ENCODE measurements around the gene PEX13. TPM values are rescaled to one million over a fixed set of nuclear protein-coding genes. Genes with fewer than 3 reads are reported as not detected.
A peak's percentile ranks its signal among the peaks of the same experiment; 100 is the strongest.

PEX13 gene
- total and polyA plus RNA-seq, 10 of the 15 experiments (the other 5 are each of a cell fraction or from before 2014, with no cell fraction given) = 2.6 to 27.6 (median 17.8) TPM

- TF ChIP-seq NR2C2 (IDR thresholded peaks at IDR 0.05; ENCODE audit: borderline replicate concordance, control insufficient read depth, insufficient read length, low read depth) = no peak
- TF ChIP-seq, protein P1, sequence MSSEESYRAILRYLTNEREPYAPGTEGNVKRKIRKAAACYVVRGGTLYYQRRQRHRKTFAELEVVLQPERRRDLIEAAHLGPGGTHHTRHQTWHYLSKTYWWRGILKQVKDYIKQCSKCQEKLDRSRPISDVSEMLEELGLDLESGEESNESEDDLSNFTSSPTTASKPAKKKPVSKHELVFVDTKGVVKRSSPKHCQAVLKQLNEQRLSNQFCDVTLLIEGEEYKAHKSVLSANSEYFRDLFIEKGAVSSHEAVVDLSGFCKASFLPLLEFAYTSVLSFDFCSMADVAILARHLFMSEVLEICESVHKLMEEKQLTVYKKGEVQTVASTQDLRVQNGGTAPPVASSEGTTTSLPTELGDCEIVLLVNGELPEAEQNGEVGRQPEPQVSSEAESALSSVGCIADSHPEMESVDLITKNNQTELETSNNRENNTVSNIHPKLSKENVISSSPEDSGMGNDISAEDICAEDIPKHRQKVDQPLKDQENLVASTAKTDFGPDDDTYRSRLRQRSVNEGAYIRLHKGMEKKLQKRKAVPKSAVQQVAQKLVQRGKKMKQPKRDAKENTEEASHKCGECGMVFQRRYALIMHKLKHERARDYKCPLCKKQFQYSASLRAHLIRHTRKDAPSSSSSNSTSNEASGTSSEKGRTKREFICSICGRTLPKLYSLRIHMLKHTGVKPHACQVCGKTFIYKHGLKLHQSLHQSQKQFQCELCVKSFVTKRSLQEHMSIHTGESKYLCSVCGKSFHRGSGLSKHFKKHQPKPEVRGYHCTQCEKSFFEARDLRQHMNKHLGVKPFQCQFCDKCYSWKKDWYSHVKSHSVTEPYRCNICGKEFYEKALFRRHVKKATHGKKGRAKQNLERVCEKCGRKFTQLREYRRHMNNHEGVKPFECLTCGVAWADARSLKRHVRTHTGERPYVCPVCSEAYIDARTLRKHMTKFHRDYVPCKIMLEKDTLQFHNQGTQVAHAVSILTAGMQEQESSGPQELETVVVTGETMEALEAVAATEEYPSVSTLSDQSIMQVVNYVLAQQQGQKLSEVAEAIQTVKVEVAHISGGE (CRISPR knock-in tag; IDR thresholded peaks at IDR 0.05) = peak; percentile 96
- TF ChIP-seq EED (IDR thresholded peaks at IDR 0.05; ENCODE audit: low read depth) = no peak
- TF ChIP-seq, protein P2, sequence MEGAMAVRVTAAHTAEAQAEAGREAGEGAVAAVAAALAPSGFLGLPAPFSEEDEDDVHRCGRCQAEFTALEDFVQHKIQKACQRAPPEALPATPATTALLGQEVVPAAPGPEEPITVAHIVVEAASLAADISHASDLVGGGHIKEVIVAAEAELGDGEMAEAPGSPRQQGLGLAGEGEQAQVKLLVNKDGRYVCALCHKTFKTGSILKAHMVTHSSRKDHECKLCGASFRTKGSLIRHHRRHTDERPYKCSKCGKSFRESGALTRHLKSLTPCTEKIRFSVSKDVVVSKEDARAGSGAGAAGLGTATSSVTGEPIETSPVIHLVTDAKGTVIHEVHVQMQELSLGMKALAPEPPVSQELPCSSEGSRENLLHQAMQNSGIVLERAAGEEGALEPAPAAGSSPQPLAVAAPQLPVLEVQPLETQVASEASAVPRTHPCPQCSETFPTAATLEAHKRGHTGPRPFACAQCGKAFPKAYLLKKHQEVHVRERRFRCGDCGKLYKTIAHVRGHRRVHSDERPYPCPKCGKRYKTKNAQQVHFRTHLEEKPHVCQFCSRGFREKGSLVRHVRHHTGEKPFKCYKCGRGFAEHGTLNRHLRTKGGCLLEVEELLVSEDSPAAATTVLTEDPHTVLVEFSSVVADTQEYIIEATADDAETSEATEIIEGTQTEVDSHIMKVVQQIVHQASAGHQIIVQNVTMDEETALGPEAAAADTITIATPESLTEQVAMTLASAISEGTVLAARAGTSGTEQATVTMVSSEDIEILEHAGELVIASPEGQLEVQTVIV (IDR thresholded peaks at IDR 0.05; ENCODE audit: borderline replicate concordance, partially characterized antibody) = peak; percentile 83
- TF ChIP-seq SMAD1 (IDR thresholded peaks at IDR 0.05; ENCODE audit: low read depth, partially characterized antibody) = peak; percentile 66
- TF ChIP-seq POLR2AphosphoS5 (IDR thresholded peaks at IDR 0.05; ENCODE audit: low read length) = peak; percentile 67
- no peak for TF ChIP-seq BRCA1 (IDR thresholded peaks at IDR 0.05; ENCODE audit: low read depth, low read length)
- no peak for TF ChIP-seq IRF5 (IDR thresholded peaks at IDR 0.05; ENCODE audit: borderline replicate concordance)
- TF ChIP-seq NFIC (IDR thresholded peaks at IDR 0.05; ENCODE audit: low read depth, low read length) = peak; percentile 70; the same call in 1 of the 2 replicates
- TF ChIP-seq, protein P3, sequence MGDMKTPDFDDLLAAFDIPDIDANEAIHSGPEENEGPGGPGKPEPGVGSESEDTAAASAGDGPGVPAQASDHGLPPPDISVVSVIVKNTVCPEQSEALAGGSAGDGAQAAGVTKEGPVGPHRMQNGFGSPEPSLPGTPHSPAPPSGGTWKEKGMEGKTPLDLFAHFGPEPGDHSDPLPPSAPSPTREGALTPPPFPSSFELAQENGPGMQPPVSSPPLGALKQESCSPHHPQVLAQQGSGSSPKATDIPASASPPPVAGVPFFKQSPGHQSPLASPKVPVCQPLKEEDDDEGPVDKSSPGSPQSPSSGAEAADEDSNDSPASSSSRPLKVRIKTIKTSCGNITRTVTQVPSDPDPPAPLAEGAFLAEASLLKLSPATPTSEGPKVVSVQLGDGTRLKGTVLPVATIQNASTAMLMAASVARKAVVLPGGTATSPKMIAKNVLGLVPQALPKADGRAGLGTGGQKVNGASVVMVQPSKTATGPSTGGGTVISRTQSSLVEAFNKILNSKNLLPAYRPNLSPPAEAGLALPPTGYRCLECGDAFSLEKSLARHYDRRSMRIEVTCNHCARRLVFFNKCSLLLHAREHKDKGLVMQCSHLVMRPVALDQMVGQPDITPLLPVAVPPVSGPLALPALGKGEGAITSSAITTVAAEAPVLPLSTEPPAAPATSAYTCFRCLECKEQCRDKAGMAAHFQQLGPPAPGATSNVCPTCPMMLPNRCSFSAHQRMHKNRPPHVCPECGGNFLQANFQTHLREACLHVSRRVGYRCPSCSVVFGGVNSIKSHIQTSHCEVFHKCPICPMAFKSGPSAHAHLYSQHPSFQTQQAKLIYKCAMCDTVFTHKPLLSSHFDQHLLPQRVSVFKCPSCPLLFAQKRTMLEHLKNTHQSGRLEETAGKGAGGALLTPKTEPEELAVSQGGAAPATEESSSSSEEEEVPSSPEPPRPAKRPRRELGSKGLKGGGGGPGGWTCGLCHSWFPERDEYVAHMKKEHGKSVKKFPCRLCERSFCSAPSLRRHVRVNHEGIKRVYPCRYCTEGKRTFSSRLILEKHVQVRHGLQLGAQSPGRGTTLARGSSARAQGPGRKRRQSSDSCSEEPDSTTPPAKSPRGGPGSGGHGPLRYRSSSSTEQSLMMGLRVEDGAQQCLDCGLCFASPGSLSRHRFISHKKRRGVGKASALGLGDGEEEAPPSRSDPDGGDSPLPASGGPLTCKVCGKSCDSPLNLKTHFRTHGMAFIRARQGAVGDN (IDR thresholded peaks at IDR 0.05) = 0 out of 2 replicates have a peak, but pooled peaks have one; percentile 37
- TF ChIP-seq RUNX3 (IDR thresholded peaks at IDR 0.05; ENCODE audit: low read length) = peak; percentile 76; the same call in 1 of the 2 replicates
- peak; percentile 59; the same call in 1 of the 2 replicates for TF ChIP-seq ESRRA (IDR thresholded peaks at IDR 0.05; ENCODE audit: low read length)
- no peak for TF ChIP-seq CEBPB (IDR thresholded peaks at IDR 0.05; ENCODE audit: borderline replicate concordance in 1 of 2, low read depth in 2 of 2, low read length in 2 of 2)
- TF ChIP-seq SMAD5 (IDR thresholded peaks at IDR 0.05; ENCODE audit: low read depth) = peak; percentile 51; the same call in 1 of the 2 replicates
- TF ChIP-seq PML (IDR thresholded peaks at IDR 0.05; ENCODE audit: low read length) = peak; percentile 50
- TF ChIP-seq POLR2A (IDR thresholded peaks at IDR 0.05; ENCODE audit: low read depth, low read length) = 0 out of 2 replicates have a peak, but pooled peaks have one; percentile 21
- no peak for TF ChIP-seq SMC3 (IDR thresholded peaks at IDR 0.05; ENCODE audit: borderline replicate concordance, low read length)
- no peak for TF ChIP-seq MYC (IDR thresholded peaks at IDR 0.05; ENCODE audit: insufficient read depth, insufficient read length, insufficient replicate concordance, low read length, severe bottlenecking)
- TF ChIP-seq BHLHE40 (IDR thresholded peaks at IDR 0.05; ENCODE audit: borderline replicate concordance in 1 of 2, low read depth in 2 of 2, low read length in 1 of 2) = peak; percentile 2 to 57; a peak in 3 of 4 replicates
Observed at GRCh38 chr2:61017003-61017555, 441 bp upstream of the PEX13 start (continued).

Measured in GM12878 (cell line).